Panc1 (cell line): Measurements from ENCODE around the gene GGA2. TPM values are rescaled to one million over a fixed set of nuclear protein-coding genes. Genes with fewer than 3 reads are reported as not detected.

Source experiments
- ATAC-seq: fragments of 200-7000 bp; cut with Tn5 transposase; 2 replicates; pipeline ENCODE4 v1.9.1; 2020; ENCODE audit warnings: mild to moderate bottlenecking, moderate library complexity
- BruUV-seq: library from RNA; stranded (reverse); fragments of 400-500 nt; replicated peaks from 2 replicates; lab custom pipeline; 2021; lab: Mats Ljungman, UMichigan
- CTCF ChIA-PET: fragments of 300-600 bp; sonication (Branson Sonifier 250); formaldehyde crosslinking; loops from one replicate; lab custom pipeline; 2022; ENCODE audit warnings: antibody characterized with exemption; lab: Charles Lee
- POLR2A ChIA-PET: fragments of 300-600 bp; sonication (Branson Sonifier 250); formaldehyde crosslinking; loops from one replicate; lab custom pipeline; 2022; ENCODE audit warnings: antibody characterized with exemption; lab: Charles Lee
- DNase-seq: peaks from one replicate; pipeline ENCODE4 v3.0.0-alpha.2; 2010; ENCODE audit warnings: low read depth, low spot score
- H3K27ac ChIP-seq: 2 replicates; pipeline ENCODE4 v1.5.1; 2011; ENCODE audit warnings: mild to moderate bottlenecking, low read length, inconsistent platforms
- H3K27me3 ChIP-seq: fragments of 200-500 bp; sonication (Bioruptor generic); 2 replicates; pipeline ENCODE4 v1.6.0; 2014; ENCODE audit warnings: low read length, inconsistent platforms; ENCODE audit not compliant: control insufficient read depth, insufficient read depth
- H3K36me3 ChIP-seq: fragments of 200-500 bp; sonication (Bioruptor generic); 2 replicates; pipeline ENCODE4 v1.5.1; 2014; ENCODE audit warnings: inconsistent platforms, mild to moderate bottlenecking, low read length, moderate library complexity; ENCODE audit not compliant: control insufficient read depth, insufficient read depth
- H3K4me1 ChIP-seq: 2 replicates; pipeline ENCODE4 v1.5.1; 2011; ENCODE audit warnings: inconsistent platforms, mild to moderate bottlenecking, low read length, moderate library complexity; ENCODE audit not compliant: control insufficient read depth, insufficient read depth
- H3K4me3 ChIP-seq, 2 experiments: 2 replicates each; pipeline ENCODE4 v1.5.1; 2011 to 2012; ENCODE audit warnings: low read depth in 2 of 2, low read length in 2 of 2, mild to moderate bottlenecking in 2 of 2, inconsistent platforms in 1 of 2, moderate library complexity in 1 of 2
- H3K9me3 ChIP-seq: fragments of 200-500 bp; sonication (Bioruptor generic); 2 replicates; pipeline ENCODE4 v1.5.1; 2014; ENCODE audit warnings: low read depth, mild to moderate bottlenecking, inconsistent platforms, low read length, moderate library complexity; ENCODE audit not compliant: control insufficient read depth, insufficient read depth
- CTCF ChIP-seq: fragments of 450-650 bp; IDR thresholded peaks from 2 replicates; pipeline ENCODE4 v1.5.1; 2017; ENCODE audit warnings: mild to moderate bottlenecking
- POLR2AphosphoS5 ChIP-seq: IDR thresholded peaks from 2 replicates; pipeline ENCODE4 v1.6.1; 2012; ENCODE audit warnings: mild to moderate bottlenecking, low read depth, low read length, moderate library complexity
- SIN3A ChIP-seq: IDR thresholded peaks from 2 replicates; pipeline ENCODE4 v1.6.1; 2012; ENCODE audit warnings: low read depth, mild to moderate bottlenecking, low read length, moderate library complexity, borderline replicate concordance; ENCODE audit not compliant: insufficient read depth
- TCF7L2 ChIP-seq: IDR thresholded peaks from 2 replicates; pipeline ENCODE4 v1.6.1; 2011; ENCODE audit warnings: mild to moderate bottlenecking, low read depth, low read length, inconsistent platforms
- in situ Hi-C: cut with HindIII; loops from 2 replicates; pipeline ENCODE4 v1.10.0; 2016; ENCODE audit warnings: low sequenced_read_pairs, low pct_unique_long_range_greater_than_20kb
- intact Hi-C: fragments of 100-400 bp; cut with micrococcal nuclease; formaldehyde crosslinking; loops from one replicate; pipeline ENCODE4 v1.10.0; 2022; ENCODE audit not compliant: unreplicated experiment
- total RNA-seq: library from RNA; stranded (reverse); gene quantifications from one replicate; pipeline ENCODE4 v1.2.1, GENCODE V29; 2021; ENCODE audit not compliant: unreplicated experiment
- TF ChIP-seq, protein P1 (sequence below), 2 experiments: IDR thresholded peaks; 2 replicates each; pipeline ENCODE4 v1.6.1; 2011 to 2012; ENCODE audit warnings: low read depth in 2 of 2, control low read depth in 1 of 2, low read length in 1 of 2, mild to moderate bottlenecking in 1 of 2, moderate library complexity in 1 of 2; ENCODE audit not compliant: insufficient read depth in 1 of 2

Gene GGA2
- total RNA-seq, 1 experiment from 2014 or later = 100 TPM

DNA sequence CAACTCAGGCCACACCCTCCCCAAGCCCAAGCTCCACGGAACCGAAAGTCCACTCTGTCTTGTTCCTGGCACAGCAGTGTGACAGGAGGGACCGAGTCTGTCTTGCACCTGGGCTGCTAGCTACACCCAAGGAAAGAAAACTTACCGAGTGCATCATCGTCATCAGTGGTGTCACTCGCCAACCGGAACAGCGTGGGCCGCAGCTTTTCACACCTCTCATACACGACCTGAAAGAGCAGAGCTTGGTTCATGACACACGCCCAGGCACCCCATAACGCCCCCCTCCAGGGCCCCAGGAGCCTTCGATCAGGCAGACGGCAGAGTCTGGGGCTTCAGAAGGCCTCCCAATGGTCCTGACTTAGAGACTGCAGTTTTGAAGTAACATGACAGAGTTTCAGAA is 27.5 kb downstream of the GGA2 start:
- Histone ChIP-seq H3K36me3 (peaks cover 9% of the 10 kb centered on the region), H3K9me3 (no peaks in the 10 kb centered on the region), H3K4me1 (no peaks in the 10 kb centered on the region), H3K27me3 (no peaks in the 10 kb centered on the region), H3K4me3 (no peak overlapping the region), H3K27ac (no peak overlapping the region)
- no TSS peak for BruUV-seq
- ATAC-seq (no peak), DNase-seq (no peak)
- CTCF ChIA-PET = no interaction called here
- TF ChIP-seq, protein P1, sequence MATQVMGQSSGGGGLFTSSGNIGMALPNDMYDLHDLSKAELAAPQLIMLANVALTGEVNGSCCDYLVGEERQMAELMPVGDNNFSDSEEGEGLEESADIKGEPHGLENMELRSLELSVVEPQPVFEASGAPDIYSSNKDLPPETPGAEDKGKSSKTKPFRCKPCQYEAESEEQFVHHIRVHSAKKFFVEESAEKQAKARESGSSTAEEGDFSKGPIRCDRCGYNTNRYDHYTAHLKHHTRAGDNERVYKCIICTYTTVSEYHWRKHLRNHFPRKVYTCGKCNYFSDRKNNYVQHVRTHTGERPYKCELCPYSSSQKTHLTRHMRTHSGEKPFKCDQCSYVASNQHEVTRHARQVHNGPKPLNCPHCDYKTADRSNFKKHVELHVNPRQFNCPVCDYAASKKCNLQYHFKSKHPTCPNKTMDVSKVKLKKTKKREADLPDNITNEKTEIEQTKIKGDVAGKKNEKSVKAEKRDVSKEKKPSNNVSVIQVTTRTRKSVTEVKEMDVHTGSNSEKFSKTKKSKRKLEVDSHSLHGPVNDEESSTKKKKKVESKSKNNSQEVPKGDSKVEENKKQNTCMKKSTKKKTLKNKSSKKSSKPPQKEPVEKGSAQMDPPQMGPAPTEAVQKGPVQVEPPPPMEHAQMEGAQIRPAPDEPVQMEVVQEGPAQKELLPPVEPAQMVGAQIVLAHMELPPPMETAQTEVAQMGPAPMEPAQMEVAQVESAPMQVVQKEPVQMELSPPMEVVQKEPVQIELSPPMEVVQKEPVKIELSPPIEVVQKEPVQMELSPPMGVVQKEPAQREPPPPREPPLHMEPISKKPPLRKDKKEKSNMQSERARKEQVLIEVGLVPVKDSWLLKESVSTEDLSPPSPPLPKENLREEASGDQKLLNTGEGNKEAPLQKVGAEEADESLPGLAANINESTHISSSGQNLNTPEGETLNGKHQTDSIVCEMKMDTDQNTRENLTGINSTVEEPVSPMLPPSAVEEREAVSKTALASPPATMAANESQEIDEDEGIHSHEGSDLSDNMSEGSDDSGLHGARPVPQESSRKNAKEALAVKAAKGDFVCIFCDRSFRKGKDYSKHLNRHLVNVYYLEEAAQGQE (IDR thresholded peaks at IDR 0.05; ENCODE audit: insufficient read depth in 1 of 2, low read depth in 2 of 2, low read length in 1 of 2) = no peak
- TF ChIP-seq TCF7L2 = no peak
- no peak for TF ChIP-seq POLR2AphosphoS5
- TF ChIP-seq SIN3A = no peak
- TF ChIP-seq CTCF = no peak
- intact Hi-C loops = no loop called here
- in situ Hi-C loops = no loop called here
- POLR2A ChIA-PET = no interaction called here

DNA sequence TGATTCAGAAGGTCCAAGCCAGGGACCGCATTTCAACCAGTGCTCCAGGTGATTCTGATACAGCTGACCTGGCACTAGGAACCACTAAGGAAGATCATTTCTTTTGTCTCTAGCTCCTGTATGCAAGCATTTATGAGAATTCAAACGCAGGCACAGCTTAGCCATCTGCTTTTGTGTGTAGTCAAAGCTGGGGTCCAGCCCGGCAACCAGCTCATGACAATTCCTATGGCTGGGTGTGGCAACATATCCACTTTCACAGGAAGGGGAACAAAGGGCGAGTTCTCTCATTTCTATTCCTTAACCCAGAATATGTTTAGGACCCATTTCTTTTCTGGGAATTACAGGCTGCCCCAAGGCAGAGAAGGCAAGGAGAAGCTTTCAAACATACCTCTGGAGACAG is 30.0 kb downstream of the GGA2 start:
- Histone ChIP-seq H3K4me3 (no peak overlapping the region), H3K4me1 (no peaks in the 10 kb centered on the region), H3K36me3 (peaks cover 14% of the 10 kb centered on the region), H3K27me3 (no peaks in the 10 kb centered on the region), H3K27ac (no peak overlapping the region), H3K9me3 (no peaks in the 10 kb centered on the region)
- no TSS peak for BruUV-seq
- ChIA-PET POLR2A (no interaction called here), CTCF (no interaction called here)
- intact Hi-C loops (no loop called here), in situ Hi-C loops (no loop called here)
- DNase-seq (no peak), ATAC-seq (no peak)
- no peak for TF ChIP-seq CTCF
- TF ChIP-seq POLR2AphosphoS5 = no peak
- TF ChIP-seq, protein P1 (IDR thresholded peaks at IDR 0.05; ENCODE audit: insufficient read depth in 1 of 2, low read depth in 2 of 2, low read length in 1 of 2) = no peak
- TF ChIP-seq SIN3A = no peak
- TF ChIP-seq TCF7L2 = no peak
